GM19395 (cell line): ENCODE data around the gene TSPEAR.

Source experiments
- ATAC-seq: cut with Tn5 transposase; IDR thresholded peaks from one replicate; pipeline ENCODE4 v1.9.1; 2021; ENCODE audit warnings: mild to moderate bottlenecking, moderate library complexity; ENCODE audit not compliant: unreplicated experiment

Gene TSPEAR

GRCh38 chr21:44533891-44534627 lies 177.3 kb downstream of the TSPEAR start:
- no peak for ATAC-seq

DNA sequence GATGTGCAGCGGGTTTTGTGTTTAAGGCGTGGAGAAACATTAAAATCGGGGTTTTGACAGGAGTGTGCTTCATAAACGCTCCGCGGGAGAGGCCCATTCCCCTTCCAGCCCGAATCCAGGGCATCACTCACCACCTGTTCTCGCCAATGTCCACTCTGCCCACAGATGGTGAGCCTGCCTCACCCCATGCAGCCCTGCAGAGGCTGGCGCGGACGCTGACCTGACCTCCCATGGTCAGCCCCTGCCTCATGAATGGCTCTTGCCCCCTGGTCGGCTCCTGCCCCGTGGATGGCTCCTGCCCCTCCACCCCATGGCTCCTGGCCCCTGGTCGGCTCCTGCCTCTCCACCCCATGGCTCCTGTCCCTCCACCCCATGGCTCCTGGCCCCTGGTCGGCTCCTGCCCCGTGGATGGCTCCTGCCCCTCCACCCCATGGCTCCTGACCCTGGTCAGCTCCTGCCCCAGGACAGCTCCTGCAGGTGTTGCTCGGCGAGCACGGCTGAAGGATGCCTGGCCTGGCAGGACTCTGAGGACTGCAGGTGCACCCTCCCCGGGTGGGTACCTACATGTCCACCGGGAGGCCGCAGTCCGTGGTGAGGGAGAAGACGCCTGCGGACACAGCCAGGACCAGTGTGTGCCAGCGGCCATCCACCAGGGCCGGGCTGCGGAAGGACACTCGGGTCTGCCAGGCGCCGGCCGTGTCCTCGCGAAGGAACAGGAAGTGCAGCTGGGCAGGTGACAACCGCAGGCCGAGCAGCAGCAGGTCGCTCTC lies 178.1 kb downstream of the TSPEAR start:
- no peak for ATAC-seq

GRCh38 chr21:44532712-44533111 lies 178.7 kb downstream of the TSPEAR start:
- no peak for ATAC-seq

GRCh38 chr21:44531606-44532564 lies 179.5 kb downstream of the TSPEAR start:
- ATAC-seq, result no peak

GRCh38 chr21:44530903-44531605 lies 180.3 kb downstream of the TSPEAR start:
- no peak for ATAC-seq

- ATAC-seq, result no peak
These were observed 181.0 kb downstream of the TSPEAR start for GRCh38 chr21:44530221-44530902.

GRCh38 chr21:44529503-44530125 lies 181.8 kb downstream of the TSPEAR start:
- ATAC-seq, result no peak

DNA sequence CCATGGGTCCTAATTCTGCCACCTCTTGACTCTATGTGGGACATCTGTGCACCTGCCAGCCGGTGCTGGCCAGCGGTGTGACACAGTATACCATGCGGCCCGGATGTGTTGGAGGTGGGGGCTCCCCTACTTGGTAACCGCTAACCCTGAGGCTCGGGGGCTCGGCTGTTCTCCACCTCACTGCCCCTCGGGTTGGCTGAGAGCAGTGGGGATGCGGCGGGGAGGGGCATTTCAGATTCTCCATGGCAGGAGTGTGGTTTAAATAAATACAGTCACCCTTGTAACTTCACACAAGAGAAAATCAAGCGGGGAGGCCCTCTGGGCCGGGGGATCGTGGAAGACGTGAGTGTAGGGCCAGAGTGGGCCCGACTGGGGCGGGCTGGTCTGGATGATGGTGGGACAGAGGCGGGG lies 182.4 kb downstream of the TSPEAR start:
- no peak for ATAC-seq

DNA sequence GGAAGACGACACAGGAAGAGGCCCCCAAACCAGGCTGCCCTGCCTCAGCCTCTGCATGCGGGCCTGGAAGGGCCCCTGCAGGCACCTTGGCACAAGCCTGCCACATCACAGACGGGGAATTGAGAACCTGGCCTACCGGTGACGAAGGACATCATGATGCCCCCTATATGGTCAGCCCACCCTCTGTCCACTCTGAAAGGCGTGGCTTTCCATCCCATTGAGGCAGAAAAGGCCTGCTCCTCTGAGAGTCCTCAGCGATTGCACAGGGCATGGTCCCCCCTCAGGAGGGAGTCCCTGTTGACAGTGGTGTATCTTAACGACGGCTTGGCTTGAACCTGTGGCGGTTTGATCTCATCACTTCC lies 182.8 kb downstream of the TSPEAR start:
- no peak for ATAC-seq

GRCh38 chr21:44527983-44528633 lies 183.3 kb downstream of the TSPEAR start:
- ATAC-seq, result no peak

- ATAC-seq, result no peak
These were observed 184.0 kb downstream of the TSPEAR start for GRCh38 chr21:44527156-44527982.

DNA sequence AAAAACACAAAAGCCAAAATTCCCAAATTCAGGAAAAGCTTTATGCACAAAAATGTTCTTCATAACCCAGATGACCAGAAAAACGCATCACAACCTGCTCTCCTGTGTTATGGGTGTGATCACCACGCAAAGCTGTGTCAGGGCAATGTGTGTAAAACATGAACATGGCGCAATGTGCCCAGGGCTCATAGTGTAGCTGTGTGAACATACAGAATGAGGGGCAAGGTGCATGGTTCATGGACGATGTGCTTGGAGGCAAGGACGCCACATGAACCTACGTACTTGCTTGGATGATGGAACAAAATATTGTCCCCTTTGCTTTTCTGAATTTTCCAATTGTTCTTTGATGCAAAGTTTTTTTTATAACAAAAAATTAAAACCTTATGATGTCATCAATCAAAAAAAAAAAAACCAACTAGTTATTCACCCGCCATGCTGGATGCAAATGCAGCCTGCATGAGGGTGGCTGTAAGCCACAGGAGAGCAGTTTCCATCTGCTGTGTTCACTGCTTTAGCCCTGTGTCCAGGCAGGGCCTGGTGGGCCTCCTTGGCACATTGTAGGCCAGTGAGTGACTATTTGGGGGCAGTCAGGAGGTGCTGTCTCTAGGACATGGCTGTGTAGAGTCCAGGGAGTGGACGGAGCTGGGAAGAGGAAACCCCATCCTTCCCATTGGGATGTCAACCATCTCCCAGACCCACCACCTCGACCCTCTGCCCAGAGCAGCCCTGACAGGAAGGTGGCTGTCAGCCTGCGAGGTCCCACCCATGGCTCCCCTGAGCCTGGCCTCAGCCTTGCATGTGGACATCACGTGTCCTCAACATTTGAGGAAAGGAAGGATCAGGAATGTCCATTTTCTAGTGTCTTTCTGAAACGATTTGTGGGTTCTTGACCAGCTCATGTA lies 185.0 kb downstream of the TSPEAR start:
- ATAC-seq, result no peak

DNA sequence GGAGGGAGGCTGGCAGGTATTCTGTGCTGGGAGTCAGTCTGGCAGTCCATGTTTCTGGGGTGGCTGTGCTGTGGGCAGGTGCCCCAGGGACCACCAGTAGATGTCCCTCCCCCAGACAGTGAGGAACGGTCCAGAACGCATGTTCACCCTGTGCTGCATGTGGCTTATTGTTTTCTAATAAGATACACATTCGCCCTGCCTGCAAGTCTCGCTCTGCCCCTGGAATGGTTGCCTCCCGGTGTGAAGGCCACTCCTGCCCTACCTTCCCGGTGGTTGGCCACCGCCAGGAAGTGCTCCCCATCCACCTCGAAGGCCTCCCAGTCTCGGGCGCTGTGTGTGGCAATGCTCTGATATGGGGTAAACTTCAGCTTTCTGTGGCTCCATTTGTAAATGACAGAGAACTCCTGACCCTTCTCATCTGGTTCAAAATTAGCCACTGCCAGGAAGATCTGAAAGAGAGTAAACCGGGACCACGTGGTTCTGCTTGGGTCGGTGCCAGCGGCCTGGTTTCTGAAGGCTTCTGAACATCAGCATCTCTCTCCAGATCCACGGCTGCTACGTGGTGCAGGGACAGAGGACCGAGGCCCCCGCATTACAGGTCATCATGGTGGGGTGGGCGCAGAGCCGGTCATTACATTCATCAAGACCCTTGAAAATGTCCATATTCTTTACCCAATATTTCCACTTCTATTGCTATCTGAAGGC lies 185.8 kb downstream of the TSPEAR start:
- no peak for ATAC-seq

GRCh38 chr21:44524414-44525371 lies 186.7 kb downstream of the TSPEAR start:
- ATAC-seq, result no peak

- no peak for ATAC-seq
These were observed 187.6 kb downstream of the TSPEAR start for GRCh38 chr21:44523567-44524413.
